RCC 7860 (cell line): ENCODE results near the gene ALOXE3.
"Not testable (repeated sequence)": the region's sequence is repeated elsewhere in the genome, so short reads cannot be mapped to it uniquely, and the experiment has no call there.

ENCODE experiments used
- DNase-seq: peaks from one replicate; pipeline ENCODE4 v3.0.0-alpha.2; 2015; ENCODE audit warnings: low spot score
- FAIRE-seq: peaks from 2 replicates; lab custom pipeline; 2012; peaks lifted over from hg19 to GRCh38; lab: Jason Lieb, UNC

The ALOXE3 gene

DNA sequence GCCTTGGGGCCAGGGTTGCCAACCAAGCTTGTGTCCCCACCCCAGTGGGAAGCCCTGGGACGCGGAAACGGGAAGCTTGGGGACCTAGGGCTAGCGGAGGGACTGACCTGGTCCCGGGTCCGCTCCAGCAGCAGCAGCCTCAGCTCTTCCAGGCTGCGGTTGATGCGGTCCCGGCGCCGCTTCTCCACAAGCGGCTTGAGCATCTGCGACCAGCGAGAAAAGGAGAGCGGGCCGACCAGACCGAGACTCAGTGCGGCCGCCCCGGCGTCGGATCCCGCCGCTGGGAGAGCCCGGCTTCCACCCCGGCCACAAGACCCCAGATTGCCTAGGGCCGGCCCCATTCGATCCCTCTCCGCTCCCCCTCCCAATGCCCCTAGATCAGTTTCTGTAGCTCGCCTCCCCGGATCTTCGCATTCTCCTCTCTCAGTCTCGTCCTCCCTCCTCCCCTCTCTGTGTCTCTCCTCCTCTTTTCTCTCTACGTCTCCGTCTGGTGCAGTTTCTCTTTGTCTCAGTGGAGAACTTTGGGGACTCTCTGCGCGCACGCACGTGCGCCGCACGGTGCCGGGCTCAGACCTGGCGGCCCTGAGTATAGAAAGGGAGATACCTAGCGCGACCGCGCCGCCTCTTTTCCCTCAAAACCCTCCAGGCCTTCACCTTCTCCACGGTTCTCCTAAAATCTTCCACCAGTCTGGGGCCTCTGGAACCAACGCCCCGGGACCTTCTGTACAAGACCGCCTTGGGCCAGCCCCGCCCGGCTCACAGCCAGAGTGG, 4.8 kb upstream of the ALOXE3 start:
- DNase-seq (no peak), FAIRE-seq (no peak)

DNA sequence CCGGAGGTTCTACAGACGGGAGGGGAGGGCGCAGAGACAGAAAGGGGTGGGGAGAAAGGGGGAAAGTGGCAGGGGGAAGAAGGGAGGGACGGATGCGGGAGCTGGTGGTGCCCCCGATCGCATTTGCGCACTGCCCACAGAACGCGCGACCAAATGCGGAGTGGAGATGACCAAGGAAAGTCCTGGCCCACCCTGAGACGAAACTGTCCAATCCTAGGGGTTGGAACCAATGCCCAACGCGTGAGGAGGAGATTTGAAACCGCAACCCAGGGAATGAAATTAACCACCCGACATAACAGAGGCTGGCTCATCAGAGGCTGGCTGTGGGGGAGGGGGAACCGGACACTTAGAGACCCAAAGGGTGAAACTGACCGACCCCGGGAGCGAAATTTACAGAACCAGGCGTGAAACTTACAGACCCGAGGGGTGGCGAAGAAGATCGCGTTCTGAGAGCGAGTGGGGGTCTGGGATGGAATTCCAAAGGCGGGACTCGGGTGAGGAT, 4.2 kb upstream of the ALOXE3 start:
- DNase-seq (peak; percentile 44), FAIRE-seq (no peak)

DNA sequence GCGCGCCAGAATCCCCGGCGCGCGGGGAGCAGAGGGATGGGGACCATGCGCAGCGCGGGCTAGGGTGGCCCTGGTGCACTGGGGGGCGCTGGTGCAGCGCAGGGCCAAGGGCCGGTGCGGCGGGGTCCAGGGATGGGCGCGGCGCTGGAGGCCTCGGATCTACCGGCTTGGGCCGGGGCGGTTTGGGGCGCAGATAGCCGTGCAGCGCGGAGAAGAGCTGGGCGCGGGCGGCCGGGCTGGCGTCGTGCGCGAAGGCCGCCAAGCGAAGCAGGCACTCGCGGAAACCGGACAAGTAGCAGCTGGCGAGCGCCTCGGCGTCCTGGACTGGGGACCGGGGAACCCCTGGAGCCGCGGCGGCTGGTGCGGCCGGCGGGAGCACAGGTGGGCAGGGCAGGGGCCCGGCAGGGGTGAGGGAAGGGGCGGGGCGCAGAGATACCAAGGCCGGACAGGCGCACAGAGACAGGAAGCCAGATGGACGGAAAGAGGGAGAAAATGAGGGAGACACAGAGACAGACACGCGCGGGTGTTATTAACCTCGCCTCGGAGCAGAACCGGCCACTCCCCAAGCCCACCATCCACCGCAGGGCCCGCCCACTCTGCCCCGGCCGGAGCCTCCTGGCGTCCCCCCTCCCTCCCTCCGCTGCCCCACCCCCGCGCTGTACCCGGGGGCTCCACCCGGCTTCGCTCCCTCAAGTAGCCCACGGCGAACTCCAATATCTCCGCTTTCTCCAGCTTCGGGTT, 3.5 kb upstream of the ALOXE3 start:
- no peak for FAIRE-seq

DNA sequence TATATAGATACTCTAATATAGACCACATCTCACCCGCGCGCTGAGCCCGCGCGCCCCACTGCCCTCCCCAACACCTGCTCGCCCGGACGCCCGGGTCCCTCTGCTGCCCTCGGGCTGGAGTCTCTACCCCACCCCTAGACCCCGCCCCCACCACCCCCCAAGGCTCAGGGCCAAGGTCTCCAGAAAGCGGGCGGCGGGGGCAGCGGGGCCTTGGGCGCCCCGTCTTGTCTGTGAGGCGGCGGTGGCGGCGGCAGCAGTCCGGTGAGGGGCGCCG, 3.0 kb upstream of the ALOXE3 start:
- FAIRE-seq = no peak
- no peak for DNase-seq

More for the DNA sequence above, 3.5 kb upstream of the ALOXE3 start:
- peak; percentile 41 for DNase-seq

DNA sequence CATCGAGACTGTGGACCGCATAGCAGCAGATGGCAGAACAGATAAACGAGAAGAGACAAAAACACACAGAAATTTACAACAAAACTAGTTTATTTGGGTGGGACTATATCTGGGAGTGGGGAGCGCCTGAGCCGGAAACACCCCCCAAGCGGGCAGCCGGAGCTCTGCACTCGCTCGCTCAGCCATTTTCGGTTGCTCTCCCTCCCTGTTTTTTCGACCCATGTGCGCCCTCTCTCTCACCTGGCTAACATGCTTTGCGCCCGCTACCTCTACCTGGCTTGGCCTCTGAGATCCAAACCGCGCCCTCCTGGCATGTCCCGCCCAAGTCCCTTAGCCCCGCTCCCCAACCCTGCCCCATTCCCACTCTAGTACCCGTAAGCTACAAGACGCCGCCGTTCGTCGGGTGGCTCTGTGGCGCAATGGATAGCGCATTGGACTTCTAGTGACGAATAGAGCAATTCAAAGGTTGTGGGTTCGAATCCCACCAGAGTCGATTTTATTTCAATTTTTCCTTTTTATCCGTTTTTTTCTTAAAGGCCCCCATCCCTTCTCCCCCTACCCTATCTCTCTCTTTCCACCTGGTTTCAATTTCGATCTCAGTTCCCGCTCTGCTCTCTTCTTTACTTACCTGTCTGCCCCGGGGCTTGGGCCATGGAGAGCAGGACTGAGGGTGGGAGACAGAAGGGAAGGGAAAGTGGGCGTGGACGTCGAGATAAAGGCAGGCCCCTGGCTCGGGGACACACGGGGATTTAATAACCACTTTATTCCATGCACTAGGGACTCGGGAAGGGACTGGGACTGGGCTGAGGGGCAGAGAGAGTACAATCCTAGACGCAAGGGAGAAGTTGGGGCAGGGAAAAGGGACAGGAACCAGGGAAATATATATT, 2.4 kb upstream of the ALOXE3 start:
- FAIRE-seq = no peak
- DNase-seq = peak; percentile 64

DNA sequence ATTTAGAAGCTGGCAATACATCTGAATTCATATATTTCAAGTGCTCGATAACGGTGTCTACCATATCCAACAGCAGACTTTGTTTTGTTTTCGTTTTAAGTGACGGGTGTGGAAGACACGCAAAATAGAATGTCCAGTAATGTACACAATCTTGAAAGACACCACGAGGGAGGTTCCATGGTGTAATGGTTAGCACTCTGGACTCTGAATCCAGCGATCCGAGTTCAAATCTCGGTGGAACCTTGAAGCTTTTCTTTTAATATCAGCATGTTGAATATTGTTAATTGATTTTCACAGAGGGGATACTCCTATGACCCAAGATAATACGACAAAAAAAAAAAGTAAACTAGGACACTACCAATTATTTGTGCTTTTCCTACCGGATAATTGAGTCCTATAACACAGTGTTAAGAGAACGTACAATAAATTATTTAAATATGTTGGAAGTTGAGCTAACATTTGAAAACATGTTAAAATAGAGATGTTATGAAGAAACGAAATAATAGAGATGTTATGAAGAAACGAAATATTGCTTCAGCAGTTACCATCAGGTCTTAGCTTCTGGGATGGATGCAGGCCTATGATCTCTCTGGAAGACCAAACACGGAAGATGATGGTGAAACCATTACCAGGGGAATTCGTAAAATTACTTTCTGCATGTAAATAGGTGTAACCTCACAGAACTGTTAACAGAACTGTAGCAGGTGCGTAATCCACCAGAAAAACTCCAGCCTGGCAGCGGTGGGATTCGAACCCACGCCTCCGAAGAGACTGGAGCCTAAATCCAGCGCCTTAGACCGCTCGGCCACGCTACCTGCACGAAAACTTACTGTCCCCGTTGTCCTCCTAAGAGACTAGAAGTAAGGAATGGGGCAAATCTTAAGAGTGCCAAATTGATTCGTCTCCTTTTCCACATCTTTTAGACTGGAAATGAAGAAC, 1.5 kb upstream of the ALOXE3 start:
- peak; percentile 95 for DNase-seq
- peak; percentile 77 for FAIRE-seq

DNA sequence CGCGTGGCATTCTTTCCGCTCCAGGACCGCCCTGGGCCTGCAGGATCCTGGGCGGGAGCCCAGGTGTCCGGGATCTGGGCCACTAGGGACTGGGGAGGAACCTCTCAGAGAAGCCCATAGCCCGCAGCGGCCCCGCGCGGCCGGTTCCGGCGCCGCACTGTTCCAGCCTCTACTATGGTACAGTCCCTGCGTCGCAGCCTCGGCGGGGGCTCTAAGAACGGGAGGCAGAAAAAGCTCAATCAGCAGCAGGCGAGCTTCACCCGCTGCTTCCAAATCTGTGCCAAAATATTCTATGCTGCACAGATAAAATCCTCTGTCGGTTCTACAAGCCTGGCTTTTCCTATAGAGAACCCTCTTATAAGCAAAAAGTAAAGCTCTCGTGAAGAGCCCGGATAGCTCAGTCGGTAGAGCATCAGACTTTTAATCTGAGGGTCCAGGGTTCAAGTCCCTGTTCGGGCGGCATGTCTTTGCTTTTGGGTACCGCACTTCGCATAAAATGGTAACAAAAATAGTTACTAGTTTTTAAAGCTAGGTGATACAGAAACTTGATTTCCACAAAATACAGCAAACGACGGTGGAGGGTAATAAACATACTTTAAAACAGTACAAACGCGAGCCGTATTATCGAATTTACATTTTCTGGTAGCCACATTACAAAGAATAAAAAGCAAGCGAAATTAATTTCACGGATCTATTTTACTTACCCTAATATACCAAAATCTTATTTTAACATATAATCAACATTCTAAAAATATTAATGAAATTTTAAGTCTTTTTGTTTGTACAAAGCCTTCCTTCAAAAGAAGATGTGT, 661 bp upstream of the ALOXE3 start:
- peak; percentile 74 for DNase-seq
- FAIRE-seq = no peak

DNA sequence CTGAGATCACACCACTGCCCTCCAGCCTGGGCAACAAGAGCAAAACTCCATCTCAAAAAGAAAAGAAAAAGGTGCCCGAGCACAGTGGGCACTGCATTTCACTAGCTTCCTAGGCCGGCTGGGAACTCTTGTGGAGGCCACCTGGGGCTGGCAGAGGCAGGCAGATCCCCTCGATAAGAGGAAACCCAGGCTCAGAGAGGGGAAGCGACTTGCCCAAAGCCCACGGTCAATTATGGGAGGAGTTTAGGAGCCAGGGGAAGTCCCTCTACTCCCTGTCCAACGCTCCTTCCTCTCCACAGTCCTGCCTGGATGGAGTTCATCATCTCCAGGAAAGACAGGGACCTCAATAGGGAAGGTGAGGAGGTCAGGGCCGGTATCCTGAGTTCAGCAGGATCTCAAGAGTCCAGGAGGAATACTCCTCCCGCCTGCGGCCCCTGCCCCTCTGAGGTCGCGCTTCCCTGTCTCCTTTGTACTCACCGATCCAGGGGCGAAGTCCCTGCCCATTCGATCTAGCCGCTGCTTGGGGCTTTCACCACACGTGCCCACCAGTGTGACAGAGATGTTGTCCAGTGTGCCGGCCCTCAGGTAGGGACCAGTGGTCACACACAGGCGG, 841 bp downstream of the ALOXE3 start:
- FAIRE-seq (no peak), DNase-seq (no peak)

DNA sequence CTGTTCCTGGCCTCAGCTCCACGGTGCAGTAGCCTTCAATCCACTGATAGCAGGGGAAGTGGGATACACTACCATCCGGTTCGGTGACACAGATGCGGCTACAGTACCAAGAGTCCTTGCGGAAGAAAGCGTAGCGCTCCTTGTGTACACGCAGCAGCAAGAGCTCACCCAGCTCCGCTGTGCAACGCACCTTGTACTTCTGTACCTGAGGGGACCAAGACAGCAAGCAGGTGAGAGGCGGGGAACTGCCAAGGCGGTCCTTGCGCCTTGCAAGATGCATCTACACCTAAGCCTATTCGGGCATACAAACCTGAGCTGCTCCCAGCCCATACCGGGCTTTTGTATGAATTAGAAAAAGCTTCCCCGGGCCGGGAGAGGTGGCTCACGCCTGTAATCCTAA, 1.5 kb downstream of the ALOXE3 start:
- DNase-seq (no peak), FAIRE-seq (no peak)

DNA sequence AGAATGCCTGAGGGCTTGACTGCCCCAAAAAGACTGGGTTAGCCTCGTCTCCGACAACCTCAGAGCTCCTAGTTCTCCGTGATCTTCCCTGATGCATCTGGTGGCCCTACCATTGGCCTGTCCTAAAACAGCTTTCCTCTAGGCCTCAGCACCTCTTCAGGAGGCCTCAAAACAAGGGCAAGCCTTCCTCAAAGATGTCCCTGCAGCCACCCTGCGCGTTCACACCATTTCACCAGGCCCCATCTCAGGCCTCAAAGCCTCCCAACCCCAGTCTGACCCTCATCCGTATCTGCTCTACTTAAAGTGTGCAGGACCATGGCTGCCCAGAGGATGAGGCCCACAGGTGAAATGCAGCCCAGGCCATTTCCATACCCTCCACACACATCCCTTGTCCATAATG, 7.4 kb downstream of the ALOXE3 start:
- DNase-seq (no peak), FAIRE-seq (no peak)

DNA sequence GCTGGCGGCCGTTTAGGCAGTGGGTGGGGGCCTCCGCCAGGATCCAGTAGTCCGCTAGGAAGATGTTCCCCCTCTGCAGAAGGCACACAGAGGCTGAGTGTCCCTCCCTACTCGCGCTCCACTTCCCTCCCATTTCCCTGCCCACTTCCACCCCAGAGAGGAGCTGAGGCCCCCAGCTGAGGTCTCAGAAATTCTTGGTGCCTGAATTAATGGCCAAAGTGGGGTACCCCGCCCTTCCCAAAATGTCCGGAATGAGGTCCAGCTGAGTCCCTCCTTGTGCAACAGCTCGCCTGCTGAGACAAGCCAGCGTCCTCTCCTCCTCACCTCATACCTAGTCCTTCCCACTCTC, 7.9 kb downstream of the ALOXE3 start:
- DNase-seq (no peak), FAIRE-seq (no peak)

DNA sequence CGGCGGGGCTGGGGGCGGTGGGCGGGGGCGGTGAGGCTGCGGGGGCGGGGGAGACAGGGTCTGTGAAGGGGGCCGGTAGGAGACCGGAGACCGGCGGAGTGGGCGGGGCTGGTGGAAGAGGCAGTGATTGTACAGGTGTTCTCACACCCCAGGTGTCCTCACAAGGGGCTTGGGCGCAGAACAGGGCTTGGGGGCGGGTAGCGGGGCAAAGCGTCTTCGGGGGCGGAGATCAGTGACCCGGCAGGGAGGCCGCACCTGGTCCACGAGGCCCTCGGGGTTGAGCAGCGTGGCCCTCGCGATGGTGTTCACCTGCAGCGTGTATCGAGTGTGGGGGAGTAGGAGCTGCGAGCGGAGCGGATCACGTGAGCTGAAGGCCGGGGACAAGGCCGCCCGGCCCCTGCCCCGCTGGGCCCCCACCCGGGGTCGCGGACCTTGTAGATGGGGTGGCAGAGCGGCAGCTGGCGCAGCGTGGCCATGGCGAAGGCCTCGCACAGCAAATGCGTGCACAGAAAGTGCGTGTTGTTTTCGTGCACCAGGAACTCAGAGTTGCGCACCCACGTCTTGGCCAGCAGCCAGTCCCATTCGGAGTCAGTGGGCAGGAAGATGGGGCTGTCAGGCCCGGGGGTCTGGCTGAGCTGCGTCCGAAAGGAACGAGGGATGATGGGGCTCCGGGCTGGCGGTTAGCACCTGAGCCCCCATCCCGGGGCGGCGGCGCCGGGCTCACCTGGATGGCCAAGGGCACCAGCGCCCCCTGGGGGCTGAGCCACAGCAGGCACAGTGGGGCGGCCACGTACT, 8.5 kb downstream of the ALOXE3 start:
- FAIRE-seq = no peak
- DNase-seq = no peak

DNA sequence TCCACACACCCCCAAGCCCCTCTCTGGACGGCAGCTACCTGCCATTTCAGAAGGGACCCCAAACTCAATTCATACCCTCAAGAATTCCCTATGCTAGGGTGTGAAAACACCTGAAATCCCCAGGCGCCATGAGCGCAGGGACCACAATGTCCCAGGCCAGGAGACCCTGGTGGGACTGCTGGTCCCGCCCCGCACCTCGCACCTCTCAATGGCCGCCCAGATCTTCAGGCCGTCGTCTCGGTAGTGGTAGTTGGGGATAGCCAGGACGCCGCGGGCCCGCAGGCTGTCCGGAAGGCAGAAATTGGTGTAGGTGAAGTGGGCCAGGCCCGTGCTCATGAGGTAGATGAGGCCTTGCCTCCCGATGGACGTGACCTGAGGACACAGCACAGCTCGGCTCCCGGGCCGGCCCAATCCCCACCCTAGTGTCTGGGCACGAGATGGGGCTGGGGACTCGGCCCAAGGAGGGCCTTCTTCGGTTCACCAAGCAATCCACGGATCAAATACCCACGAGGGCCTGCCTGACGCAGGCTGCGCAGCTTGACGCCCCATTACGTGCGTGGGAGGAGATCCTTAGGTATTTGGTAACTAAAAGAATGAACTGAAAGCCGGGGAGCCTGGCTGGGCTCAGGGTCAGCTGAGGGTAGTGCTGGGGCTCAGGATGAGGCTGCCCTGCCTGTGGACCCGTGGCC, 9.2 kb downstream of the ALOXE3 start:
- FAIRE-seq = no peak

DNA sequence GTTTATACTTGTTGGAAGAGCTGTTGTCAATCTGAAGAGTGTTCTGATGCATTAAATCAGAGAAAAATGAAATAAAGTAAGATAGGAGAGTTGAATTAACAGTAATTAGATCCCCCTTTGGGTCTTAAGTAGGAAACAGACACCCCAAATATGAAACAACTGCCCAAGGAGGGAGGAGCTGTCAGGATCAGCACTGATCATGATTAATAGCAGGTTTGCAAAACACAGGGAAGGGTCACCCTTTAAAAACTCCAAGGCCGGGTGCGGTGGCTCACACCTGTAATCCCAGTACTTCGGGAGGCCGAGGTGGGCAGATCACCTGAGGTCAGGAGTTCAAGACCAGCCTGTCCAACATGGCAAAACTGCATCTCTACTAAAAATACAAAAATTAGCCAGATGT, 11.3 kb downstream of the ALOXE3 start:
- DNase-seq, FAIRE-seq: not testable (repeated sequence)

More for the DNA sequence above, 9.2 kb downstream of the ALOXE3 start:
- no peak for DNase-seq

DNA sequence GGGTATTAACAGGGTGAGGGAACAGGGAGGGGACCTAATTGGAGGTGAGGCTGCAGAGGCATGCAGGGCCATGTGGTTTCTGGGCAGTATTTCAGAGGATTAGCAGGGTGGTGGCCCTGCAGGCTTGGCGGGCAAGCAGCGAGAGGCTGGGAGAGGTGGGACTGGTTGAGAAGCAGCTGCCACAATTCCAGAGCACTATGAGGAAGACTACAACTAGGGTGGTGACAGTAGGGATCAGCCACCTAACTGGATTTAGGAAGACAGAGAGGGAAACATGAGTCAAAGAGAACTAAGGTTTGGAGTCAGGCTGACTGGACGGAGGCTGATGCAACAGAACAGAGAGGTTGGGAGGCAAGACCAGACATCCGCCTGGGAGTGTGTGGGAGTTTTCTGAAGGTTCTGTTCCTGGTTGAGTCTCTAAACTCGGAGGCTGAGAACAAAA, 12.3 kb downstream of the ALOXE3 start:
- DNase-seq = no peak
- FAIRE-seq = no peak

DNA sequence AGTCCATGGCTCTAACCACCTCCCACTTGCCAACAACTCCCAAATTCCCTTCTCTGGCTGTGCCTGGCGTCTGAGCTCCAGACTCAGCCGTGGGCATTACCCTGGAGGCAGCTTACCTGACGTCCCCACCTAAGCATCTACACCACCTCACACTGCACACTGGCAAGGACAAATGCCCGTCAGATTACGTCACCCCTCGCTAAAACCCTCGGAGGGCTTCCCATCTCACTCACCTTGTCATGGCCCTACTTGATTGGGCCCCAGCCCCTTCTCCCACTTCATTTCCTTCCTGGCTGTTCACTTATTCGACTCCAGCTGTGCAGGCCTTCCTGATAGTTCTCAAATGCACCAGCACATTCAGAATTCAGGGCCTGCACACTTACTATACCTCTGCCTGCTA, 13.4 kb downstream of the ALOXE3 start:
- DNase-seq = no peak
- no peak for FAIRE-seq

DNA sequence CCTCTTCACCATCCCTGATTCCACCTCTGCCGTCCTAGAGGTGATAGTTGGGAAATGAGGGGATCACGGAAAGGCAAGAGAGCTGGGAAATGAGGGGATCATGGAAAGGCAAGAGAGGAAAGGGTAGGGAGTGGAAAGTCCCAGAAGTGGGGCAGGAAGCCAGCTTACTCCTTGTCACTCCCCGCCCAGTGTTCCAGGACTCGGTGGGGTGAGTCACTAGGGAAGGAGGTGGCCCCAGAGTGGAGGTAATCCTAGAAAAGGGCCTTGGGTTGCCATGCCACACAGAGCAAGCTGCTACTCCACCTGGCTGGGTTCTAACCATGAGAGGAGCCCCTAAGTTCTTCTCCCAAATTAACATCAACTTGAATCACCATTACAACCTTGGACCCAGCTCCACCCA, 14.8 kb downstream of the ALOXE3 start:
- FAIRE-seq (no peak), DNase-seq (peak; percentile 32)

DNA sequence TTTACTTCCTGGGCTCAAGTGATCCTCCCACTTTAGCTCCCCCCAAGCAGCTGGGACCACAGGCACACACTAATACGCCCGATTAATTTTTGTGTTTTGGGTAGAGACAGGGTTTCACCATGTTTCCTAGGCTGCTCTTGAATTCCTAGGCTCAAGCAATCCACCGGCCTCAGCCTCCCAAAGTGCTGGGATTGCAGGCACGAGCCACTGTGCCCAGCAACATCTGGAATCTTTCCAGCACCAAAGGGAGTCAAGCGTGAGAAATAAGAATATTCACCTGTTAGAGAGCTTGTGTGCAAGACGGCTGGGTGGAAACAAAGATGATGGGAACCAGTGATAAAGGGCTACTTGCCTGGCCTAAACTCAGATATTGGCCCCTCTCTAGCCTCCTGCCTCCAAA, 16.6 kb downstream of the ALOXE3 start:
- no peak for DNase-seq
- no peak for FAIRE-seq
